Measurements from ENCODE around the gene BEAN1. TPM values are rescaled to one million over a fixed set of nuclear protein-coding genes. Genes with fewer than 3 reads are reported as not detected.

Gene BEAN1
- total RNA-seq, 1 donor from 2014 or later: not detected

- Histone ChIP-seq H3K27ac (ENCODE audit: low read depth, low read length) (no peak overlapping the region), H3K9me3 (ENCODE audit: control insufficient read depth in 3 of 3, low read length in 3 of 3) (no peaks in the 10 kb centered on the region), H3K4me3 (ENCODE audit: low read length in 3 of 3) (no peak overlapping the region), H3K36me3 (ENCODE audit: control insufficient read depth in 3 of 3, insufficient read depth in 3 of 3, low read length in 3 of 3) (no peaks in the 10 kb centered on the region), H3K27me3 (ENCODE audit: control insufficient read depth in 3 of 3, insufficient read depth in 3 of 3, low read length in 3 of 3) (peaks cover 18 to 23% (median 19%) of the 10 kb centered on the region in 3 donors), H3K4me1 (ENCODE audit: control insufficient read depth in 3 of 3, insufficient read depth in 3 of 3, low read length in 3 of 3) (peaks cover 0 to 2% (median 0%) of the 10 kb centered on the region in 3 donors), H3K9ac (ENCODE audit: low read depth in 1 of 3, low read length in 3 of 3) (no peak overlapping the region)
Observed at GRCh38 chr16:66473051-66473571, 46.0 kb downstream of the BEAN1 start.

GRCh38 chr16:66473654-66474519 lies 46.8 kb downstream of the BEAN1 start:
- Histone ChIP-seq H3K4me3 (ENCODE audit: low read length in 3 of 3) (no peak overlapping the region), H3K9ac (ENCODE audit: low read depth in 1 of 3, low read length in 3 of 3) (no peak overlapping the region)

GRCh38 chr16:66474750-66475199 lies 47.7 kb downstream of the BEAN1 start:
- H3K27ac ChIP-seq (ENCODE audit: low read depth, low read length): no peak overlapping the region
- no peak overlapping the region for H3K9ac ChIP-seq (ENCODE audit: low read depth in 1 of 3, low read length in 3 of 3)
- H3K27me3 ChIP-seq (ENCODE audit: control insufficient read depth in 3 of 3, insufficient read depth in 3 of 3, low read length in 3 of 3): peaks cover 14 to 23% (median 18%) of the 10 kb centered on the region in 3 donors
- no peaks in the 10 kb centered on the region for H3K9me3 ChIP-seq (ENCODE audit: control insufficient read depth in 3 of 3, low read length in 3 of 3)
- H3K4me3 ChIP-seq (ENCODE audit: low read length in 3 of 3): no peak overlapping the region
- H3K36me3 ChIP-seq (ENCODE audit: control insufficient read depth in 3 of 3, insufficient read depth in 3 of 3, low read length in 3 of 3): no peaks in the 10 kb centered on the region
- H3K4me1 ChIP-seq (ENCODE audit: control insufficient read depth in 3 of 3, insufficient read depth in 3 of 3, low read length in 3 of 3): peaks cover 6 to 9% (median 6%) of the 10 kb centered on the region in 3 donors

More at GRCh38 chr16:66473654-66474519, 46.8 kb downstream of the BEAN1 start:
- Histone ChIP-seq H3K9me3 (ENCODE audit: control insufficient read depth in 3 of 3, low read length in 3 of 3) (no peaks in the 10 kb centered on the region), H3K4me1 (ENCODE audit: control insufficient read depth in 3 of 3, insufficient read depth in 3 of 3, low read length in 3 of 3) (peaks cover 4 to 6% (median 4%) of the 10 kb centered on the region in 3 donors), H3K36me3 (ENCODE audit: control insufficient read depth in 3 of 3, insufficient read depth in 3 of 3, low read length in 3 of 3) (no peaks in the 10 kb centered on the region), H3K27ac (ENCODE audit: low read depth, low read length) (no peak overlapping the region), H3K27me3 (ENCODE audit: control insufficient read depth in 3 of 3, insufficient read depth in 3 of 3, low read length in 3 of 3) (peaks cover 16 to 23% (median 18%) of the 10 kb centered on the region in 3 donors)

GRCh38 chr16:66475232-66475631 lies 48.1 kb downstream of the BEAN1 start:
- Histone ChIP-seq H3K9me3 (ENCODE audit: control insufficient read depth in 3 of 3, low read length in 3 of 3) (no peaks in the 10 kb centered on the region), H3K4me1 (ENCODE audit: control insufficient read depth in 3 of 3, insufficient read depth in 3 of 3, low read length in 3 of 3) (peaks cover 6 to 9% (median 6%) of the 10 kb centered on the region in 3 donors), H3K27ac (ENCODE audit: low read depth, low read length) (no peak overlapping the region), H3K9ac (ENCODE audit: low read depth in 1 of 3, low read length in 3 of 3) (no peak overlapping the region), H3K36me3 (ENCODE audit: control insufficient read depth in 3 of 3, insufficient read depth in 3 of 3, low read length in 3 of 3) (no peaks in the 10 kb centered on the region), H3K4me3 (ENCODE audit: low read length in 3 of 3) (no peak overlapping the region), H3K27me3 (ENCODE audit: control insufficient read depth in 3 of 3, insufficient read depth in 3 of 3, low read length in 3 of 3) (peaks cover 14 to 23% (median 18%) of the 10 kb centered on the region in 3 donors)

GRCh38 chr16:66476328-66477027 lies 49.4 kb downstream of the BEAN1 start:
- Histone ChIP-seq H3K4me3 (ENCODE audit: low read length in 3 of 3) (no peak overlapping the region), H3K36me3 (ENCODE audit: control insufficient read depth in 3 of 3, insufficient read depth in 3 of 3, low read length in 3 of 3) (no peaks in the 10 kb centered on the region), H3K4me1 (ENCODE audit: control insufficient read depth in 3 of 3, insufficient read depth in 3 of 3, low read length in 3 of 3) (peaks cover 6 to 9% (median 6%) of the 10 kb centered on the region in 3 donors), H3K9ac (ENCODE audit: low read depth in 1 of 3, low read length in 3 of 3) (no peak overlapping the region), H3K9me3 (ENCODE audit: control insufficient read depth in 3 of 3, low read length in 3 of 3) (no peaks in the 10 kb centered on the region), H3K27ac (ENCODE audit: low read depth, low read length) (no peak overlapping the region), H3K27me3 (ENCODE audit: control insufficient read depth in 3 of 3, insufficient read depth in 3 of 3, low read length in 3 of 3) (peaks cover 14 to 23% (median 18%) of the 10 kb centered on the region in 3 donors)

- Histone ChIP-seq H3K36me3 (ENCODE audit: control insufficient read depth in 3 of 3, insufficient read depth in 3 of 3, low read length in 3 of 3) (no peaks in the 10 kb centered on the region), H3K27me3 (ENCODE audit: control insufficient read depth in 3 of 3, insufficient read depth in 3 of 3, low read length in 3 of 3) (peaks cover 14 to 23% (median 18%) of the 10 kb centered on the region in 3 donors), H3K27ac (ENCODE audit: low read depth, low read length) (no peak overlapping the region), H3K9ac (ENCODE audit: low read depth in 1 of 3, low read length in 3 of 3) (no peak overlapping the region), H3K9me3 (ENCODE audit: control insufficient read depth in 3 of 3, low read length in 3 of 3) (no peaks in the 10 kb centered on the region), H3K4me3 (ENCODE audit: low read length in 3 of 3) (no peak overlapping the region), H3K4me1 (ENCODE audit: control insufficient read depth in 3 of 3, insufficient read depth in 3 of 3, low read length in 3 of 3) (peaks cover 6 to 9% (median 6%) of the 10 kb centered on the region in 3 donors)
Observed at GRCh38 chr16:66477028-66477515, 50.0 kb downstream of the BEAN1 start.

GRCh38 chr16:66478733-66479511 lies 51.8 kb downstream of the BEAN1 start:
- no peaks in the 10 kb centered on the region for H3K36me3 ChIP-seq (ENCODE audit: control insufficient read depth in 3 of 3, insufficient read depth in 3 of 3, low read length in 3 of 3)
- H3K27ac ChIP-seq (ENCODE audit: low read depth, low read length): no peak overlapping the region

GRCh38 chr16:66479661-66480264 lies 52.7 kb downstream of the BEAN1 start:
- Histone ChIP-seq H3K27me3 (ENCODE audit: control insufficient read depth in 3 of 3, insufficient read depth in 3 of 3, low read length in 3 of 3) (peaks cover 14 to 23% (median 18%) of the 10 kb centered on the region in 3 donors), H3K36me3 (ENCODE audit: control insufficient read depth in 3 of 3, insufficient read depth in 3 of 3, low read length in 3 of 3) (no peaks in the 10 kb centered on the region), H3K4me1 (ENCODE audit: control insufficient read depth in 3 of 3, insufficient read depth in 3 of 3, low read length in 3 of 3) (peaks cover 6 to 9% (median 6%) of the 10 kb centered on the region in 3 donors), H3K27ac (ENCODE audit: low read depth, low read length) (no peak overlapping the region), H3K4me3 (ENCODE audit: low read length in 3 of 3) (no peak overlapping the region), H3K9ac (ENCODE audit: low read depth in 1 of 3, low read length in 3 of 3) (no peak overlapping the region), H3K9me3 (ENCODE audit: control insufficient read depth in 3 of 3, low read length in 3 of 3) (no peaks in the 10 kb centered on the region)

More at GRCh38 chr16:66478733-66479511, 51.8 kb downstream of the BEAN1 start:
- Histone ChIP-seq H3K9me3 (ENCODE audit: control insufficient read depth in 3 of 3, low read length in 3 of 3) (no peaks in the 10 kb centered on the region), H3K4me3 (ENCODE audit: low read length in 3 of 3) (no peak overlapping the region), H3K4me1 (ENCODE audit: control insufficient read depth in 3 of 3, insufficient read depth in 3 of 3, low read length in 3 of 3) (peaks cover 6 to 9% (median 6%) of the 10 kb centered on the region in 3 donors), H3K27me3 (ENCODE audit: control insufficient read depth in 3 of 3, insufficient read depth in 3 of 3, low read length in 3 of 3) (peaks cover 14 to 23% (median 18%) of the 10 kb centered on the region in 3 donors), H3K9ac (ENCODE audit: low read depth in 1 of 3, low read length in 3 of 3) (no peak overlapping the region)
